Heart left ventricle (tissue), 13 donors: Measurements from ENCODE around the gene FEM1B.

Source experiments
- CTCF ChIP-seq, 12 donors: fragments of 200-600 bp; sonication (generic) in 4 of 12; IDR thresholded peaks; one replicate each; pipeline versions ENCODE4 v1.5.0 to v1.8.0; 2018 to 2022; ENCODE audit warnings: antibody characterized with exemption in 12 of 12, mild to moderate bottlenecking in 5 of 12
- POLR2A ChIP-seq, 2 donors: fragments of 450-650 bp; IDR thresholded peaks; one replicate each; pipeline ENCODE4 v1.6.1; 2017; ENCODE audit warnings: antibody characterized with exemption in 2 of 2, mild to moderate bottlenecking in 2 of 2, moderate library complexity in 2 of 2
- donor health status: ischemic (EF 13 %, LVEDD 7.1; RV severe dilation, severe dysfunction).
- donor health status: DM: no; HTN: yes; CAD: no.
- donor health status: DM: no; HTN: no; CAD: no.
- donor health status: ischemic (EF 25% LVEDD 6.9; RV normal size, moderate dysfunction).
- donor health status: ischemic (EF 25% LVEDD 5.7; RV mildly dilated, moderate dysfunction).
- donor health status: ischemic (EF 35%, LVEDD 5.7; RV mildly dilated, moderate dysfunction).
- donor health status: nonischemic (EF 11% LVEDD 7.7; RV severe dilation, severe dysfunction).
- donor health status: DM: yes; HTN: yes; CAD: no.
- donor health status: PGD.
- donor health status: ischemic (EF 29% LVEDD 5.4; RV normal size, mild dysfunction).
- donor health status: nonischemic (EF 23%, LVEDD 6.1; RV moderate dilation, normal function).

- no peak for TF ChIP-seq CTCF (IDR thresholded peaks at IDR 0.05)
- no peak for TF ChIP-seq POLR2A (IDR thresholded peaks at IDR 0.05)
Measured at GRCh38 chr15:68330901-68331300, 53.4 kb downstream of the FEM1B start.
